K562 (cell line): ENCODE data around the gene AKAP6.

Experiments used
- BCOR ChIP-seq: fragments of 450-650 bp; IDR thresholded peaks from 2 replicates; pipeline ENCODE4 v1.6.1; 2016
- CTCF ChIP-seq, 3 experiments: IDR thresholded peaks in 2 of 3; conservative IDR thresholded peaks in 1 of 3; 2 replicates each; pipeline ENCODE4 v1.5.1; 2011 to 2012; ENCODE audit warnings: low read length in 3 of 3, mild to moderate bottlenecking in 3 of 3, control low read depth in 2 of 3, improper control_type of control experiment in 1 of 3, inconsistent platforms in 1 of 3, low read depth in 1 of 3, mixed read lengths in 1 of 3, moderate library complexity in 1 of 3; ENCODE audit not compliant: insufficient read depth in 2 of 3
- EZH2 ChIP-seq: IDR thresholded peaks from 2 replicates; pipeline ENCODE4 v1.6.1; 2012; ENCODE audit warnings: low read depth, mild to moderate bottlenecking, inconsistent platforms, low read length, borderline replicate concordance
- MCM7 ChIP-seq, 2 experiments: fragments of 450-650 bp; IDR thresholded peaks; 2 replicates each; pipeline ENCODE4 v1.6.1; 2016 to 2018
- MTA3 ChIP-seq: fragments of 450-650 bp; formaldehyde crosslinking; IDR thresholded peaks from 2 replicates; pipeline ENCODE4 v1.6.1; 2017; ENCODE audit warnings: mild to moderate bottlenecking, borderline replicate concordance
- SREBF1 ChIP-seq: fragments of 150-350 bp; IDR thresholded peaks from 2 replicates; pipeline ENCODE4 v1.6.1; 2014; ENCODE audit warnings: antibody characterized with exemption, low read depth, low read length, borderline replicate concordance
- ZNF398 ChIP-seq: fragments of 250-450 bp; sonication (Bioruptor Pico); IDR thresholded peaks from 2 replicates; pipeline ENCODE4 v1.8.0; 2021; ENCODE audit warnings: moderate library complexity, mild to moderate bottlenecking, inconsistent platforms

GRCh38 chr14:32343926-32344430 is 14.9 kb downstream of the AKAP6 start:
- TF ChIP-seq ZNF398 (no peak), MCM7 (IDR thresholded peaks at IDR 0.05) (no peak), BCOR (no peak), CTCF (IDR thresholded peaks at IDR 0.05 in 2 of 3, conservative IDR thresholded peaks at IDR 0.05 in 1 of 3; ENCODE audit: insufficient read depth in 2 of 3, low read depth in 1 of 3, low read length in 3 of 3) (no peak), SREBF1 (no peak), EZH2 (no peak), MTA3 (no peak)
